Right renal cortex interstitium (tissue), 3 donors: Measurements from ENCODE around the gene CCDC194. TPM values are rescaled to one million over a fixed set of nuclear protein-coding genes. Genes with fewer than 3 reads are reported as not detected.

Source experiments
- polyA plus RNA-seq, 3 donors: library from polyadenylated mRNA; unstranded; fragments of 120-200 nt; gene quantifications; one replicate each; pipeline ENCODE4 v1.2.1, GENCODE V29; 2013; ENCODE audit not compliant: insufficient read length in 3 of 3

CCDC194 gene
- polyA plus RNA-seq, 3 donors: 0.59 to 1.2 (median 0.83) TPM

Other genes with a start within 250 kb of the CCDC194 start
- 10 to 100 TPM; 21.6 to 24.2 (median 22.2) TPM for gene USE1, start 178.8 kb downstream of the CCDC194 start, polyA plus RNA-seq
- 10 to 100 TPM; 15.7 to 20.1 (median 17.9) TPM for gene OCEL1, start 168.0 kb downstream of the CCDC194 start, polyA plus RNA-seq
- 10 to 100 TPM; 29.4 to 41.9 (median 34.2) TPM for gene NR2F6, start 148.3 kb downstream of the CCDC194 start, polyA plus RNA-seq
- 1 to 10 TPM; 4.6 to 6.1 (median 5.4) TPM for gene USHBP1, start 129.5 kb downstream of the CCDC194 start, polyA plus RNA-seq
- gene BABAM1, start 126.8 kb downstream of the CCDC194 start, polyA plus RNA-seq: 100 to 1,000 TPM in 1 of 3 donors, 10 to 100 TPM in 2; 94.8 to 113 (median 97.1) TPM
- gene ANKLE1, start 112.3 kb downstream of the CCDC194 start, polyA plus RNA-seq: under 1 TPM; 0.44 to 0.83 (median 0.65) TPM
- gene ABHD8, start 90.8 kb downstream of the CCDC194 start, polyA plus RNA-seq: 1 to 10 TPM; 6.6 to 8.5 (median 7.0) TPM
- 10 to 100 TPM; 44.9 to 55.7 (median 51.8) TPM for gene MRPL34, start 88.3 kb downstream of the CCDC194 start, polyA plus RNA-seq
- 10 to 100 TPM; 29.3 to 37.7 (median 32.5) TPM for gene DDA1, start 84.6 kb downstream of the CCDC194 start, polyA plus RNA-seq
- 1 to 10 TPM; 7.2 to 9.7 (median 7.8) TPM for gene ANO8, start 59.3 kb downstream of the CCDC194 start, polyA plus RNA-seq
- gene GTPBP3, start 56.6 kb downstream of the CCDC194 start, polyA plus RNA-seq: 10 to 100 TPM; 13.9 to 17.3 (median 15.7) TPM
- gene PLVAP, start 16.9 kb downstream of the CCDC194 start, polyA plus RNA-seq: 100 to 1,000 TPM; 167 to 179 (median 177) TPM
- 100 to 1,000 TPM; 102 to 160 (median 151) TPM for gene BST2, start 11.4 kb upstream of the CCDC194 start, polyA plus RNA-seq
- 10 to 100 TPM; 47.2 to 53.0 (median 52.7) TPM for gene MVB12A, start 25.9 kb upstream of the CCDC194 start, polyA plus RNA-seq
- 1 to 10 TPM; 1.9 to 3.1 (median 2.1) TPM for gene TMEM221, start 54.5 kb upstream of the CCDC194 start, polyA plus RNA-seq
- not detected for gene NXNL1, start 66.7 kb upstream of the CCDC194 start, polyA plus RNA-seq
- 10 to 100 TPM in 2 of 3 donors, 1 to 10 TPM in 1; 9.7 to 10.8 (median 10.3) TPM for gene SLC27A1, start 76.3 kb upstream of the CCDC194 start, polyA plus RNA-seq
- 10 to 100 TPM; 50.1 to 60.6 (median 50.9) TPM for gene PGLS, start 117.5 kb upstream of the CCDC194 start, polyA plus RNA-seq
- 10 to 100 TPM; 43.3 to 47.5 (median 43.7) TPM for gene COLGALT1, start 161.5 kb upstream of the CCDC194 start, polyA plus RNA-seq